Esophagus muscularis mucosa (tissue), 3 donors: ENCODE results near the gene PEX10.

ENCODE experiments used
- POLR2AphosphoS5 ChIP-seq, 2 donors: sonication (generic); formaldehyde crosslinking; IDR thresholded peaks; one replicate each; pipeline ENCODE4 v1.6.1; 2017; ENCODE audit warnings: antibody characterized with exemption in 2 of 2
- TF ChIP-seq, protein P1 (sequence below), 3 experiments: fragments of 200-600 bp in 2 of 3; fragments of 450-650 bp in 1 of 3; sonication (generic) in 2 of 3; IDR thresholded peaks; one replicate each; pipeline ENCODE4 v1.5.1; 2017 to 2019; ENCODE audit warnings: antibody characterized with exemption in 3 of 3, mild to moderate bottlenecking in 2 of 3, moderate library complexity in 1 of 3

DNA sequence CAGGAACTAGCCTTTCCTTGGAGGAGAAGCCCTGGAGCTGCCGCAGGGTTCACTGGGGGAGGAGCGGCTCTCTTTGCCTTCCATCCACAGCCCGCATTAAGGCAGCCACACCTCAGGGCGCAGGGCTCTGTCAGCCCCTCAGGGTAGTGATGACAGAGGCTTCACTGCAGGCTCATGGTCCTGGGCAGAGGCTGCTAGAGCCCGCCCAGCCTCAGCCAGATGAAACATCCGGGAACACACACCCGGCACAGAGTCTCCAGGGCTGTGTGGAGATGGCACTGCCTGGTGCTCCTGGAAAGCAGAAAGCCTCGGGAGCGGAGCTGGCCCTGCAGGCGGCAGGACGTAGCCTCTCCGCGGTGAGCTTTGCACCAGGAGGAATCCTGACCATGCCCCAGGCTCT lies 29.4 kb upstream of the PEX10 start:
- TF ChIP-seq, protein P1, sequence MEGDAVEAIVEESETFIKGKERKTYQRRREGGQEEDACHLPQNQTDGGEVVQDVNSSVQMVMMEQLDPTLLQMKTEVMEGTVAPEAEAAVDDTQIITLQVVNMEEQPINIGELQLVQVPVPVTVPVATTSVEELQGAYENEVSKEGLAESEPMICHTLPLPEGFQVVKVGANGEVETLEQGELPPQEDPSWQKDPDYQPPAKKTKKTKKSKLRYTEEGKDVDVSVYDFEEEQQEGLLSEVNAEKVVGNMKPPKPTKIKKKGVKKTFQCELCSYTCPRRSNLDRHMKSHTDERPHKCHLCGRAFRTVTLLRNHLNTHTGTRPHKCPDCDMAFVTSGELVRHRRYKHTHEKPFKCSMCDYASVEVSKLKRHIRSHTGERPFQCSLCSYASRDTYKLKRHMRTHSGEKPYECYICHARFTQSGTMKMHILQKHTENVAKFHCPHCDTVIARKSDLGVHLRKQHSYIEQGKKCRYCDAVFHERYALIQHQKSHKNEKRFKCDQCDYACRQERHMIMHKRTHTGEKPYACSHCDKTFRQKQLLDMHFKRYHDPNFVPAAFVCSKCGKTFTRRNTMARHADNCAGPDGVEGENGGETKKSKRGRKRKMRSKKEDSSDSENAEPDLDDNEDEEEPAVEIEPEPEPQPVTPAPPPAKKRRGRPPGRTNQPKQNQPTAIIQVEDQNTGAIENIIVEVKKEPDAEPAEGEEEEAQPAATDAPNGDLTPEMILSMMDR (IDR thresholded peaks at IDR 0.05), result no peak
- TF ChIP-seq POLR2AphosphoS5 (IDR thresholded peaks at IDR 0.05), result no peak
